ENCODE data around the gene PCDHA8.
A peak's percentile ranks its signal among the peaks of the same experiment; 100 is the strongest.
"Not testable (repeated sequence)": the region's sequence is repeated elsewhere in the genome, so short reads cannot be mapped to it uniquely, and the experiment has no call there.

Gene PCDHA8

DNA sequence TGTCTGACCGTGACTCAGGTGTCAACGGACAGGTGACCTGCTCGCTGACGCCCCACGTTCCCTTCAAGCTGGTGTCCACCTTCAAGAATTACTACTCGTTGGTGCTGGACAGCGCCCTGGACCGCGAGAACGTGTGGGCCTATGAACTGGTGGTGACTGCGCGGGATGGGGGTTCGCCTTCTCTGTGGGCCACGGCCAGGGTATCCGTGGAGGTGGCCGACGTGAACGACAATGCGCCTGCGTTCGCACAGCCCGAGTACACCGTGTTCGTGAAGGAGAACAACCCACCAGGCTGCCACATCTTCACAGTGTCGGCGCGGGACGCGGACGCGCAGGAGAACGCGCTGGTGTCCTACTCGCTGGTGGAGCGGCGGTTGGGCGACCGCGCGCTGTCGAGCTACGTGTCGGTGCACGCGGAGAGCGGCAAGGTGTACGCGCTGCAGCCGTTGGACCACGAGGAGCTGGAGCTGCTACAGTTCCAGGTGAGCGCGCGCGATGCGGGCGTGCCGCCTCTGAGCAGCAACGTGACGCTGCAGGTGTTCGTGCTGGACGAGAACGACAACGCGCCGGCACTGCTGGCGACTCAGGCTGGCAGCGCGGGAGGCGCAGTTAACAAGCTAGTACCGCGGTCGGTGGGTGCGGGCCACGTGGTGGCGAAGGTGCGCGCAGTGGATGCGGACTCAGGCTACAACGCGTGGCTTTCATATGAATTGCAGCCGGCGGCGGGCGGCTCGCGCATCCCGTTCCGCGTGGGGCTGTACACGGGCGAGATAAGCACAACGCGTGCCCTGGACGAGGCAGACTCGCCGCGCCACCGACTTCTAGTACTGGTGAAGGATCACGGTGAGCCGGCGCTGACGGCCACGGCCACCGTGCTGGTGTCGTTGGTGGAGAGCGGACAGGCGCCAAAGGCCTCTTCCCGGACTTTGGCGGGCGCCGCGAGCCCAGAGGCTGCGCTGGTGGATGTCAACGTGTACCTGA, 29.5 kb downstream of the PCDHA8 start:
- no peak overlapping the region for H3K4me3 ChIP-seq (ENCODE audit: control insufficient read depth, low read depth, low read length)
- TF ChIP-seq, protein P1, sequence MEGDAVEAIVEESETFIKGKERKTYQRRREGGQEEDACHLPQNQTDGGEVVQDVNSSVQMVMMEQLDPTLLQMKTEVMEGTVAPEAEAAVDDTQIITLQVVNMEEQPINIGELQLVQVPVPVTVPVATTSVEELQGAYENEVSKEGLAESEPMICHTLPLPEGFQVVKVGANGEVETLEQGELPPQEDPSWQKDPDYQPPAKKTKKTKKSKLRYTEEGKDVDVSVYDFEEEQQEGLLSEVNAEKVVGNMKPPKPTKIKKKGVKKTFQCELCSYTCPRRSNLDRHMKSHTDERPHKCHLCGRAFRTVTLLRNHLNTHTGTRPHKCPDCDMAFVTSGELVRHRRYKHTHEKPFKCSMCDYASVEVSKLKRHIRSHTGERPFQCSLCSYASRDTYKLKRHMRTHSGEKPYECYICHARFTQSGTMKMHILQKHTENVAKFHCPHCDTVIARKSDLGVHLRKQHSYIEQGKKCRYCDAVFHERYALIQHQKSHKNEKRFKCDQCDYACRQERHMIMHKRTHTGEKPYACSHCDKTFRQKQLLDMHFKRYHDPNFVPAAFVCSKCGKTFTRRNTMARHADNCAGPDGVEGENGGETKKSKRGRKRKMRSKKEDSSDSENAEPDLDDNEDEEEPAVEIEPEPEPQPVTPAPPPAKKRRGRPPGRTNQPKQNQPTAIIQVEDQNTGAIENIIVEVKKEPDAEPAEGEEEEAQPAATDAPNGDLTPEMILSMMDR (IDR thresholded peaks at IDR 0.05; ENCODE audit: control insufficient read depth, insufficient read depth, low read depth, low read length, missing control alignments): no peak
- no peak for DNase-seq (ENCODE audit: low read depth)

DNA sequence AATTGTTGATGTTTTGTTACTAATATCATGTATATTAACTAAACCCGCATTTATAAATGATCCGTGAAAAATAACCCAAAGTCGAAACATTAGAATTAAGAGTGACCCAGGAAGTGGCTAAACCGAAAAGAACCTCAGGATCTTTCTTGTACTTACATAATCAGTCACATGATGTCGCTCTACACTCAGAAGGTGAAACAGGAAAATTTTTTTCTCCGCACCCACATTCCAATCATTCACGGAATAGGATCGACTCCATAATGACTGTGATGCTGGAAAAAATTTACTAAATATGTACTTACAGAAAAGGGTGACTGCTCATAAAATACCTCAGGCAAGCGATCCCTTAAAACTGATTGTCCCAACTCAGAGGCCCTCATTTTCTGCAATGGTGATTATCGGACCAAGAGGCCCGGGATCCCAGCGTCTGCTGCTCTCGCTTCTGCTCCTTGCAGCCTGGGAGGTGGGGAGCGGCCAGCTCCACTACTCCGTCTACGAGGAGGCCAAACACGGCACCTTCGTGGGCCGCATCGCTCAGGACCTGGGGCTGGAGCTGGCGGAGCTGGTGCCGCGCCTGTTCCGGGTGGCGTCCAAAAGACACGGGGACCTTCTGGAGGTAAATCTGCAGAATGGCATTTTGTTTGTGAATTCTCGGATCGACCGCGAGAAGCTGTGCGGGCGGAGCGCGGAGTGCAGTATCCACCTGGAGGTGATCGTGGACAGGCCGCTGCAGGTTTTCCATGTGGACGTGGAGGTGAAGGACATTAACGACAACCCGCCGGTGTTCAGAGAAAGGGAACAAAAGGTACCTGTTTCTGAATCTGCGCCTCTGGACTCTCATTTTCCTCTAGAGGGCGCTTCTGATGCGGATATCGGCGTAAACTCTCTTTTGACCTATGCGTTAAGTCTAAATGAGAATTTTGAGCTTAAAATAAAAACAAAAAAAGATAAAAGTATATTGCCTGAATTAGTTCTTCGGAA, 34.4 kb downstream of the PCDHA8 start, which contains the start of gene PCDHA12:
PCDHA12 (plus strand) TSS at position 224 of the 981 bp plus-strand sequence; CDS start at position 389, 165 bp downstream.
- no peak for DNase-seq (ENCODE audit: low read depth)
- TF ChIP-seq, protein P1 (IDR thresholded peaks at IDR 0.05; ENCODE audit: control insufficient read depth, insufficient read depth, low read depth, low read length, missing control alignments): no peak
- H3K4me3 ChIP-seq (ENCODE audit: control insufficient read depth, low read depth, low read length): no peak within 1 kb of the TSS

DNA sequence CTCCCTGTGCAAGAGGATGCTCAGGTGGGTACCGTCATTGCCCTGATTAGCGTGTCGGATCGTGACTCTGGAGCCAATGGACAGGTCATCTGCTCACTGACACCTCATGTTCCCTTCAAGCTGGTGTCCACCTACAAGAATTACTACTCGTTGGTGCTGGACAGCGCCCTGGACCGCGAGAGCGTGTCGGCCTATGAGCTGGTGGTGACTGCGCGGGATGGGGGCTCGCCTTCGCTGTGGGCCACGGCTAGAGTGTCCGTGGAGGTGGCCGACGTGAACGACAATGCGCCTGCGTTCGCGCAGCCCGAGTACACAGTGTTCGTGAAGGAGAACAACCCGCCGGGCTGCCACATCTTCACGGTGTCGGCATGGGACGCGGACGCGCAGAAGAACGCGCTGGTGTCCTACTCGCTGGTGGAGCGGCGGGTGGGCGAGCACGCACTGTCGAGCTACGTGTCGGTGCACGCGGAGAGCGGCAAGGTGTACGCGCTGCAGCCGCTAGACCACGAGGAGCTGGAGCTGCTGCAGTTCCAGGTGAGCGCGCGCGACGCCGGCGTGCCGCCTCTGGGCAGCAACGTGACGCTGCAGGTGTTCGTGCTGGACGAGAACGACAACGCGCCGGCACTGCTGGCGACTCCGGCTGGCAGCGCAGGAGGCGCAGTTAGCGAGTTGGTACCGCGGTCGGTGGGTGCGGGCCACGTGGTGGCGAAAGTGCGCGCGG, 35.7 kb downstream of the PCDHA8 start:
- not testable (repeated sequence) for DNase-seq (ENCODE audit: low read depth); H3K4me3 ChIP-seq (ENCODE audit: control insufficient read depth, low read depth, low read length)

DNA sequence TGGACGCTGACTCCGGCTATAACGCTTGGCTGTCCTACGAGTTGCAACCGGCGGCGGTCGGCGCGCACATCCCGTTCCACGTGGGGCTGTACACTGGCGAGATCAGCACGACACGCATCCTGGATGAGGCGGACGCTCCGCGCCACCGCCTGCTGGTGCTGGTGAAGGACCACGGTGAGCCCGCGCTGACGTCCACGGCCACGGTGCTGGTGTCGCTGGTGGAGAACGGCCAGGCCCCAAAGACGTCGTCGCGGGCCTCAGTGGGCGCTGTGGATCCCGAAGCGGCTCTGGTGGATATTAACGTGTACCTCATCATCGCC, 36.2 kb downstream of the PCDHA8 start:
- TF ChIP-seq, protein P1 (IDR thresholded peaks at IDR 0.05; ENCODE audit: control insufficient read depth, insufficient read depth, low read depth, low read length, missing control alignments): no peak
- DNase-seq (ENCODE audit: low read depth): no peak
- no peak overlapping the region for H3K4me3 ChIP-seq (ENCODE audit: control insufficient read depth, low read depth, low read length)

DNA sequence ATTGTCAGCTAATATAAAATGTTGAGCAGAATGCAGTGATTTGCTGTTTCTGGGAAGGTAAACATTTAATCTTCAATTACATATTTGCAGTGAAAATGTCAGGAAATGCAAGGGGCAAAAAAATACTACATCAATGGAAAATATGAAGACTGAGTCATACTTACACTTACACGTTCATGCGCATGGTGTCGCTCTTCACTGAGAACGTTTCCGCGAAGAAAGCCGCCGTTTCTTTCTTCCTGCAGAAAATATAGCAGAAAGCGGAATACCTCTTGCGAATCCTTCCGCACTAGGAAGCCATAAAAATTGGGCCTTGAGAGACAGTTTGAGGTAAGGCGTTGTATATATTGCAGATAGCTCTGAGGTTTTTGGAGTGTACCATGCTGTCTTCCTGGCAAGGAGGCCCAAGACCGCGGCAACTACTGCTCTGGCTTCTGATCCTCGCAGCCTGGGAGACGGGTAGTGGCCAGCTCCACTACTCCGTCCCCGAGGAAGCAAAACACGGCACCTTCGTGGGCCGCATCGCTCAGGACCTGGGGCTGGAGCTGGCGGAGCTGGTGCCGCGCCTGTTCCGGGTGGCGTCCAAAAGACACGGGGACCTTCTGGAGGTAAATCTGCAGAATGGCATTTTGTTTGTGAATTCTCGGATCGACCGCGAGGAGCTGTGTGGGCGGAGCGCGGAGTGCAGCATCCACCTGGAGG, 41.1 kb downstream of the PCDHA8 start, which contains the start of gene PCDHA13:
PCDHA13 (plus strand) TSS at position 236 of the 702 bp plus-strand sequence; CDS start at position 381, 145 bp downstream.
- no peak for DNase-seq (ENCODE audit: low read depth)
- H3K4me3 ChIP-seq (ENCODE audit: control insufficient read depth, low read depth, low read length): no peak within 1 kb of the TSS; the same call in 1 of the 2 replicates
- TF ChIP-seq, protein P1 (IDR thresholded peaks at IDR 0.05; ENCODE audit: control insufficient read depth, insufficient read depth, low read depth, low read length, missing control alignments): peak; percentile 18

DNA sequence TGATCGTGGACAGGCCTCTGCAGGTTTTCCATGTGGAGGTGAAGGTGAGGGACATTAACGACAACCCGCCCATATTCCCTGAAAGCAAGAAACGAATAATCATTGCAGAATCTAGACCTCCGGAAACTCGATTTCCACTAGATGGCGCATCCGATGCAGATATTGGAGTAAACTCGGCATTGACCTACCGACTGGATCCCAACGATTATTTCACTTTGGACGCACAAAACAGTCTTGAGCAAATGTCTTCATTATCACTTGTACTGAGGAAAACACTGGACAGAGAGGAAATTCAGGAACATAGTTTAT, 41.6 kb downstream of the PCDHA8 start:
- TF ChIP-seq, protein P1 (IDR thresholded peaks at IDR 0.05; ENCODE audit: control insufficient read depth, insufficient read depth, low read depth, low read length, missing control alignments): peak; percentile 3
- DNase-seq (ENCODE audit: low read depth): no peak
- no peak overlapping the region for H3K4me3 ChIP-seq (ENCODE audit: control insufficient read depth, low read depth, low read length)

All from AG09309 (cell line).